Adrenal gland (tissue), 5 donors: ENCODE data around the gene TMEM42.

Source experiments
- CTCF ChIP-seq, 6 experiments: fragments of 450-650 bp in 4 of 6; fragments of 200-600 bp in 2 of 6; sonication (generic) in 1 of 6; IDR thresholded peaks; 1 replicate in 5 of 6; 2 replicates in 1 of 6; pipeline versions ENCODE4 v1.5.1 to v1.8.0; 2016 to 2021; ENCODE audit warnings: antibody characterized with exemption in 6 of 6, mild to moderate bottlenecking in 2 of 6, moderate library complexity in 1 of 6
- POLR2A ChIP-seq, 2 donors: fragments of 450-650 bp; IDR thresholded peaks; one replicate each; pipeline ENCODE4 v1.6.1; 2017; ENCODE audit warnings: antibody characterized with exemption in 2 of 2, mild to moderate bottlenecking in 2 of 2, moderate library complexity in 1 of 2
- donor health status: DM: no; HTN: no; CAD: no.

GRCh38 chr3:44883213-44883955, 21.7 kb downstream of the TMEM42 start:
- TF ChIP-seq CTCF (IDR thresholded peaks at IDR 0.05), result no peak
- no peak for TF ChIP-seq POLR2A (IDR thresholded peaks at IDR 0.05)
